GM19099 (cell line): ENCODE data around the gene UBE2U.

ENCODE experiments used
- POLR2A ChIP-seq: IDR thresholded peaks from 3 replicates; pipeline ENCODE4 v1.6.1; 2011; ENCODE audit warnings: low read depth; ENCODE audit not compliant: insufficient read length; ENCODE audit errors: extremely low read depth

Gene UBE2U

DNA sequence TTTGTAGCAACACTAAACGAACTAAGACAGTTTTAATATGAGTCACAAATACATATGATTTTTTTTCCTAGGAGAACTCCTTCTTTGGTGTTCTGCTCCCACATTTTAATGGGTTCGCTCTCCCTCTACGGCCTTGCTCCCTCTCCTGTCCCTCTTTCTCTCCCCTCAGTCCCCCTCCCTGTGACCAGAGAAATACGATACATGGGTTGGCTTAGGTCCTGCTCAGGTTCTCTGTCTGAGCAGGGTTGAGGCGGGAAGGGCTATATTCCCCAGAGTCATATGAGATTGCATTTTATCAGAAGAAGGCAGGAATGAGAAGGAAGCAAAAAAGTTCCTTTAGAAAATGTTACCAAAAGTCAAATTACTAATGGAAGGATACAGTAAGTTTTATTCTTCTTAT, 44.6 kb downstream of the UBE2U start:
- TF ChIP-seq POLR2A = no peak

- no peak for TF ChIP-seq POLR2A
Measured at GRCh38 chr1:64251971-64252370, 48.5 kb downstream of the UBE2U start.

DNA sequence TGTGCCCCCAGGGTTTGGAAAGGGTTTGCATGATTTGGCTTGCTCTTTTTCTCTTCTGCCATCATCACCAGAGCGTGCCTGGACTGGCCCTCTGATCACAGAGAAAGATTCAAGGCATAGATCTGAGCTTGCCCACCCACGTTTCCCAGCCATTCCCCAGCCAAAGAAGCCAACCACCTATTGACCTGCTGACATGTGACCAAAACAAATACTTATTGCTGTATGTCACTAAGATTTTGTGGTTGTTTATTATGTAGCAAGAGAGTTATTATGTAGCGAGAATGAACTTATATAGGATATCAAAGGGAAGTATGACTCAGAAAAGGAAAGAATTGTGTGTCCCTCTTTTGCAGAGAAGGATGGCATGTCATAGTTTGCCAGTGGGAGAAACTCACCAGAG, 59.9 kb downstream of the UBE2U start:
- TF ChIP-seq POLR2A = no peak

- no peak for TF ChIP-seq POLR2A
Measured at GRCh38 chr1:64263856-64264255, 60.4 kb downstream of the UBE2U start.

DNA sequence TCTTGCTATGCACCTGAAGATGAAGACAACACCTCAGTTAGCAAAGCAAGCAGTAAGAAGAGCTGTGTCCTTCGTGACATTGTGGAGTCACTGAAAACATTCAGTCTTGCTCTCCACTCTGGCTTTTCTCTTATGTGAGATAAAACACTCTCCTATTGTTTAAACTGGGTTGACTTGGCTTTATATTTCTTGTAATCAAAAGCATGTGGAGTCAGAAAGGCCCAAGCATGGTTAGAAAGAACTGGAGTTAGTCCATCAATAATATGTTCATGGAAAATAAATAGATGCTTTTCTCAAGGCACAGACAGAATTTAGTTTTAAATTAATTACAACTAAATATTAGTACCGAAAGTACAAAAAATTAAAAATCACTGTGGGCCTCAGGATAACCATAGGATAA, 61.7 kb downstream of the UBE2U start:
- TF ChIP-seq POLR2A = no peak

DNA sequence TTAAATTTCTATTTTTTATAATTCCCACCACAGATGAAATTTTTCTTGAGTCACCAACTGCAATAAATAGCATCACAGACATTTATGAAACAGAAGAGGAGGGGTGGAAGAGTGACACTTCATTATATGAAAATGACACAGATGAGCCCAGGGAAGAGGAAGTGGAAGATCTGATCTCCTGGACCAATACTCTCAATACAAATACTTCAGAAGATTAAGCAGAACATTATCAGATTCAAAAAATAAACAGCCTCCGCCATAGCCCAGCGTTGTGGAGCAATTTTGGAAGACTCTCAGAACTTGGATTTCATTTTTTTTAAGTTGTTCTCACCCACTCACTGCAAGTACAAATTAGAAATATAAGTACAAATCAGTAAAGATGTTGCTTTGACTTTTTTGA, 63.6 kb downstream of the UBE2U start:
- TF ChIP-seq POLR2A = no peak

GRCh38 chr1:64268653-64269557, 65.5 kb downstream of the UBE2U start:
- TF ChIP-seq POLR2A = no peak

GRCh38 chr1:64269558-64269884, 66.1 kb downstream of the UBE2U start:
- no peak for TF ChIP-seq POLR2A

DNA sequence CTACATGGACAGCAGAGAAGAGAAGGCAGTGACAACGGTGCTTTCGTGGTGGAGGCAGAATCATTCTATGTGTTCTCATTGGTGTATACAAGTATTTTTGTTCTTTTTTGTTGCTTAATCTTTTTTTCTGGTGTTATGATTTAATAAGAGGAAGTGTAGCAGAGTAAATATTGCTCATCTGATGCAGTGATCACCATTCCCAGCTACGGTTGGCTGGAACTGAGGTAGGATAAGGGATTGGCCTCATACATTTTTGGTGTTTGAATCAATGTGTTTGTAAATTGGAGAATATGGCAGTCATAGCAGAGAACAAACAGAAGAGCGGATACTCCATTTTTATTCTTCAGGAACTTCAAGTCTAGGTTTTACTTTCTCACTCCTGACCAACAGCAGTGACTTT, 76.6 kb downstream of the UBE2U start:
- no peak for TF ChIP-seq POLR2A

GRCh38 chr1:64282351-64282750, 78.9 kb downstream of the UBE2U start:
- no peak for TF ChIP-seq POLR2A

GRCh38 chr1:64287071-64287470, 83.6 kb downstream of the UBE2U start:
- TF ChIP-seq POLR2A = no peak

GRCh38 chr1:64290420-64290819, 87.0 kb downstream of the UBE2U start:
- no peak for TF ChIP-seq POLR2A

DNA sequence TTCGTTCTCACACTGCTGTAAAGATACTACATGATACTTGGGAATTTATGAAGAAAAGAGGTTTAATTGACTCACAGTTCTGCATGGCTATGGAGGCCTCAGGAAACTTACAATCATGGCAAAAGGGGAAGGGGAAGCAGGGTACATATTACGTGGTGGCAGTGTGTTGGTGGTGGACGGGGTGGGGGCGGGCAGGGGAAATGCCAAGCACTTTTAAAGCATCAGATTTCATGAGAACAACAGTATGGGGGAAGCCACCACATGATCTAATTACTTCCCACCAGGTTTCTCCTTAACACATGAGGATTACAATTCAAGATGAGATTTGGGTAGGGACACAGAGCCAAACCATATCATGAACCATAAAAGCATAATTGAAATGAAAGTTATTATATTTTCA, 88.5 kb downstream of the UBE2U start:
- TF ChIP-seq POLR2A = no peak

DNA sequence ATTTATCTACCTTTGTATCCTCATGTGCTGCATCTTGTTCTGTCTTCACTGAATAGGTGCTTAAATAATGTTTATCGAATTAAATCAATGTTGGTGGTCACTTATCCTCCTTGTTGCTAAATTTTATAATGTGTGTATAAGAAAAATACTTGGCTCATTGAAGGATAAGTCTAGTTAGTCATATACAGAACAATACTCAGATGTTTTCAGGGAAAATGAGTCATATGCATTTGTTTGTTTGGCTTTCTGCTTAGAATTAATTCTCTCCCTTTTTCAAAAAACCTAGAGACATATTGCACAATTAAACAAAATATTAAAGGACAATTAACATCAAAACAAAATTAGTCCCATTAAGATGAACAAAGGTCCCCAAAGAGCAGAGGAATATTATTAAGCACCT, 89.0 kb downstream of the UBE2U start:
- TF ChIP-seq POLR2A = no peak

GRCh38 chr1:64293820-64294219, 90.4 kb downstream of the UBE2U start:
- no peak for TF ChIP-seq POLR2A

GRCh38 chr1:64295136-64295535, 91.7 kb downstream of the UBE2U start:
- no peak for TF ChIP-seq POLR2A

DNA sequence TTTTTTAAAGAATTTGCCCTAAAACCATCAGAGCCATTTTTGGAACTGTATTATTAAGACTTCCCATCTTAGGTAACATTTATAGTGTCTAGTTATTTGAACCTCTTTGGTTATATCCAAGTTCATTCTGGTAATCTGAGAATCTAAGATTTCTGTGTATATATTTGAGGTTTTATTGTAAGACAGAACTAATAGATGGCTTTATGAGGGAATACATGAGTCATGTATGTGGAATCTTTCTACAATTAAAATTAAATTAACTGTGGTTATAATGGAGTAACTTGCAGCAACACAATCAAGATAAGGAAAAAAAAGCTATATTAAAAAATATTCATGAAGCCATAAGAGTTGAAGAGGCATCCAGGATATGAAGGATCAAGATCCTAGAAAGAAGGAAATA, 92.1 kb downstream of the UBE2U start:
- no peak for TF ChIP-seq POLR2A

GRCh38 chr1:64296459-64296858, 93.0 kb downstream of the UBE2U start:
- TF ChIP-seq POLR2A = no peak

- TF ChIP-seq POLR2A = no peak
Measured at GRCh38 chr1:64302194-64302593, 98.8 kb downstream of the UBE2U start.
